Neural crest cell (in vitro differentiated cells): Measurements from ENCODE around the gene COPS8. TPM values are rescaled to one million over a fixed set of nuclear protein-coding genes. Genes with fewer than 3 reads are reported as not detected.

Source experiments
- DNase-seq: peaks from one replicate; pipeline ENCODE4 v3.0.0; 2021; ENCODE audit warnings: low read depth, mixed read lengths, low spot score
- H3K27ac Mint-ChIP-seq: one replicate; pipeline ENCODE4 v1.8.0; 2021; ENCODE audit warnings: mild to moderate bottlenecking, mixed read lengths; ENCODE audit not compliant: unreplicated experiment
- H3K27me3 Mint-ChIP-seq: 2 replicates; pipeline ENCODE4 v1.8.0; 2021; ENCODE audit warnings: low read depth, mild to moderate bottlenecking, mixed read lengths
- H3K36me3 Mint-ChIP-seq: 2 replicates; pipeline ENCODE4 v1.8.0; 2021; ENCODE audit warnings: low read depth, mild to moderate bottlenecking, mixed read lengths
- H3K4me1 Mint-ChIP-seq: 2 replicates; pipeline ENCODE4 v1.8.0; 2021; ENCODE audit warnings: mixed read lengths
- H3K4me3 Mint-ChIP-seq: one replicate; pipeline ENCODE4 v1.8.0; 2021; ENCODE audit warnings: mild to moderate bottlenecking, mixed read lengths
- H3K9me3 Mint-ChIP-seq: 2 replicates; pipeline ENCODE4 v1.8.0; 2021; ENCODE audit warnings: mixed read lengths
- total RNA-seq: library from RNA; stranded (reverse); gene quantifications from 2 replicates; pipeline ENCODE4 v1.2.1, GENCODE V29; 2021
- TF ChIP-seq, protein P1 (sequence below): fragments of 200-600 bp; sonication (generic); conservative IDR thresholded peaks from 2 replicates; pipeline ENCODE4 v1.5.0; 2021; ENCODE audit warnings: antibody characterized with exemption, mild to moderate bottlenecking

Gene COPS8
- total RNA-seq, 1 donor from 2014 or later, result 79.9 TPM

DNA sequence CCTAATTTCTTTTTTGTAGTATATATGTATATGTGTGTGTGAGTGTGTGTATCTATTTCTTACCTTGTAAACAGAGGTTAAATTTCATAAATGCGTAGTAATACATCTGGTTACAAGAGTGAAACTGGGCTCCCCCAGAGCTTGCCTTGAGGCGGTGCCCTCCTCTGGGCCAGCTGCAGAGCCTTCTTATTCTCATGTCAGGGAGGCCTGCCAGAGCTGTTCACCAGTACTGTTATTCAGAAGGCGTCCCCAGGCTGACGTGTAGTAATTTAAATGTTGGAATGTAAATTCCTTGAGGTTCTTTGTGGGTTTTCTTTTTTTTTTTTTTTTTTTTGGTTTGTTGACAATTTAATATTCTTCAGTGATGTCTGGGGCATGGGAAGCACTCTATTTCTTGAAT lies 11.2 kb downstream of the COPS8 start:
- H3K9me3 Mint-ChIP-seq, result no peaks in the 10 kb centered on the region
- H3K27ac Mint-ChIP-seq, result no peak overlapping the region
- no peak overlapping the region for H3K4me3 Mint-ChIP-seq
- no peaks in the 10 kb centered on the region for H3K4me1 Mint-ChIP-seq
- TF ChIP-seq, protein P1, sequence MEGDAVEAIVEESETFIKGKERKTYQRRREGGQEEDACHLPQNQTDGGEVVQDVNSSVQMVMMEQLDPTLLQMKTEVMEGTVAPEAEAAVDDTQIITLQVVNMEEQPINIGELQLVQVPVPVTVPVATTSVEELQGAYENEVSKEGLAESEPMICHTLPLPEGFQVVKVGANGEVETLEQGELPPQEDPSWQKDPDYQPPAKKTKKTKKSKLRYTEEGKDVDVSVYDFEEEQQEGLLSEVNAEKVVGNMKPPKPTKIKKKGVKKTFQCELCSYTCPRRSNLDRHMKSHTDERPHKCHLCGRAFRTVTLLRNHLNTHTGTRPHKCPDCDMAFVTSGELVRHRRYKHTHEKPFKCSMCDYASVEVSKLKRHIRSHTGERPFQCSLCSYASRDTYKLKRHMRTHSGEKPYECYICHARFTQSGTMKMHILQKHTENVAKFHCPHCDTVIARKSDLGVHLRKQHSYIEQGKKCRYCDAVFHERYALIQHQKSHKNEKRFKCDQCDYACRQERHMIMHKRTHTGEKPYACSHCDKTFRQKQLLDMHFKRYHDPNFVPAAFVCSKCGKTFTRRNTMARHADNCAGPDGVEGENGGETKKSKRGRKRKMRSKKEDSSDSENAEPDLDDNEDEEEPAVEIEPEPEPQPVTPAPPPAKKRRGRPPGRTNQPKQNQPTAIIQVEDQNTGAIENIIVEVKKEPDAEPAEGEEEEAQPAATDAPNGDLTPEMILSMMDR, result no peak
- peaks cover 34% of the 10 kb centered on the region for H3K36me3 Mint-ChIP-seq
- H3K27me3 Mint-ChIP-seq, result no peaks in the 10 kb centered on the region
- DNase-seq, result no peak

DNA sequence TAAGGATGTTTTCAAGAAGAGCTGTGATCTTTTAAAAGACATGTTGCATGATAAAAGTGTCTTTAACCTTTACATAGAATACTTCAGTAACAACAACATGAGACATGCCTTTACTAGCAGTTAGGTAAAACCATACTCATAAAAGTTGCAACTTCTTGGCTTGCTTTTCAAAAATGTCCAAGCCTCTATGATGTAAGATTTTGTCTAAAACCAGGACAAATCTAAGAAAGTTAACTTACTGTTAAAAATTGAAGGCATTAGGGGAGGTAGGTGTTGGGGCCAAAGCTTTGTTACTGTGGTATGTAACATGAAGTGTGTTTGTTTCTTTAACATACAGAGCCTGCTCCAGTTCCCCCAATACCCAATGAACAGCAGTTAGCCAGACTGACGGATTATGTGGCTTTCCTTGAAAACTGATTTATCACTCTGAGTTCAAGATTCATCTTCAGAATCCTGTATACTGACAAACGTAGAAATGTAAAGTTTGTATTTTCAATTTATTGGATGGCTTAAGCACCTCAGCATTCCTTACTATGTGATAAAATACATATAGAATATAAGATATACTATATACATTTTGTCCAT lies 11.7 kb downstream of the COPS8 start:
- no peak for DNase-seq
- no peak overlapping the region for H3K27ac Mint-ChIP-seq
- no peak overlapping the region for H3K4me3 Mint-ChIP-seq
- no peaks in the 10 kb centered on the region for H3K9me3 Mint-ChIP-seq
- no peaks in the 10 kb centered on the region for H3K27me3 Mint-ChIP-seq
- TF ChIP-seq, protein P1, result no peak
- peaks cover 34% of the 10 kb centered on the region for H3K36me3 Mint-ChIP-seq
- no peaks in the 10 kb centered on the region for H3K4me1 Mint-ChIP-seq

DNA sequence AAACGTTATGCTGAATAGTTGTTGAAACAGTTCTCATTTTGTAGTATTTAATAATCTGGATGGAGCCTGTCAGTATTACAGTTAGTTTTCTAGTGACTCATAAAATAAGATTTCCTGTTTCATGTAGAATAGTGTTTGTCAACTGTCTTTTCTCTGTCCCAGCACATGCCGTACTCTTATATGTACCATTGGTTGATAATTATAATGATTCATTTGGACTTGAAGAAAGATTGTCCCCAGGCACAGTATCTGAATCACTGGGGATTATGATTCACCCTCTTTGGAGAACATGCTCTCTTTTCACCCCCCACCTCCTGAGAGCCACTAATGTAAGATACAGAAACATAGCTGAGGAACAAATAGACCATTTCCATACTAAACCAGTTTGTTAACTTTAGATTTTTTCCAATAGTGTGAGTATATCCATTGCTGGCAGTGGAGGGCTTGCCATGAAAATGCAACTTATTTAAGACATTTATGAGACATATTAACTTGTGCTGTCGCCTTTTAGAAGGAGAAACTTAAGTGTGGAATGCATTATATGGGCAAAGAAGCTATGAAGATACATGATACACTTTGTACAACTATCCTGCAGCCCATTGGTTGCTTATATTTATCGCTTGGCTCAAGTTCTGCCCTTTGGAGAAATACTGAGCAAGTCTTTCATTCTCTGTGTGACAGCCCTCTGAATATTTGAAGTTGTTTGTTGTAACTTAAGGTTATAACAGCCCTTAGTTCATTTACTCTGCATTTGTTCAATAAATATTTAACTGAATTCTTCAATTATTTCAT lies 12.4 kb downstream of the COPS8 start:
- no peak overlapping the region for H3K4me3 Mint-ChIP-seq

DNA sequence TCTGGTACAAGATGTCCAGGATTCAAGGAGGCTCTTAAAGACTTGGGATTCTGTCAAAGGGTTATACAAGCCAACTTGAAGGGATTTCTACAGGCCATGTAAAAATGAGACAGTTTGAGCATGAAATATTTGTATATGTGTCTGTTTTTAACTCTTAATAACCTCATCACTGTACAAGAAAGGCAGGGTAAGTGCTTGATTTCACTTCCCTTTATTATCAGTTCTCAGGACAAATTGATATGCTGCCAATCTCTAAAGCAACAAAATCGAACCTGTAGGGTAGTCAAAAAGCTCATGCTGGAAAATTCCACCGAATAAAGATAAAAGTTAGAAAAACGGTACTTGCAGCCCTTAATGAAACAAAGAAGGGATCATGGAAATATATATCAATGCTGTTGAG lies 14.1 kb downstream of the COPS8 start:
- H3K27me3 Mint-ChIP-seq, result no peaks in the 10 kb centered on the region
- no peaks in the 10 kb centered on the region for H3K9me3 Mint-ChIP-seq
- H3K4me3 Mint-ChIP-seq, result no peak overlapping the region
- DNase-seq, result no peak
- no peaks in the 10 kb centered on the region for H3K4me1 Mint-ChIP-seq
- peaks cover 31% of the 10 kb centered on the region for H3K36me3 Mint-ChIP-seq
- no peak overlapping the region for H3K27ac Mint-ChIP-seq
- TF ChIP-seq, protein P1, result no peak

More for the DNA sequence above, 12.4 kb downstream of the COPS8 start:
- Mint-ChIP-seq H3K9me3 (no peaks in the 10 kb centered on the region), H3K27me3 (no peaks in the 10 kb centered on the region), H3K4me1 (no peaks in the 10 kb centered on the region), H3K27ac (no peak overlapping the region), H3K36me3 (peaks cover 34% of the 10 kb centered on the region)
- TF ChIP-seq, protein P1, result no peak
- no peak for DNase-seq

DNA sequence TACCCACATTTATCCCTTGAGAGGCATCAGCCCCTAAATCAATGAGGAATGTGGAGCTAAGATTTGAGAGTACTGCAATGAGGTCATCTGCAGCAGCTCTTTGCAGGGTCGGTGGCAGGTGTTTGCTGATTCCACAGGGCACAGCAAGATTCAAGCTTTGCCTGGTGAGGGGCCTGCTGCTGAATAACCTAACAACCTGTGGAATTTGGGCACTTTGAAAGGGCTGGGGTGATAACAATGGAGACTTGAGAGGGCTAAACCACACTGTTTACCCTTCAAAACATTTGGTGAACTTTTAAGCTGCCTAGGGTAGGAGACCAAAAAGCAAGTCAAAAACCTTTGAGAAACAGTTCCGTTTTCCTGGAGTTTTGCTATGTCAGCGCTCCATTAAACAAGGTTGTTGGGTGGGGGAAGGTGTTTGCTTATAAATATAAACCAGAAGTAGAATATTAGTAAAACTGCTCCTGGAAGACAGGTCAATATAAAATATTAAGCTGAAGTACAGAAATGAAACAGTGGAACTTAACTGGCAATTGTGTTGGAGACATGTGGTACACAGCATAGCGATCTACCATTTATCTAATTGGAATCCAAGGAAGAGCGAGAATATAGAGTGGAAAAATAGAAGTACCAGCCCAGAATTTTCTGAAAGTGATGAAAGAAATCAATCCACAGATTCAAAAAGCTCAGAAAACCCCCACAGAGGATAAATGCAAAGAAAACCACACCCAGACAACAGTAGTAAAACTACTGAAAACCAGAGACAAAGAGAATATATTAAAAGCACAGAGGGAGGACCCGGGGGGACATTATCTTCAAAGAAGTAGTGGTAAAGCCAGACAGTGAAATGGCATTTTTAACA lies 15.7 kb downstream of the COPS8 start:
- H3K27me3 Mint-ChIP-seq, result no peaks in the 10 kb centered on the region
- peaks cover 32% of the 10 kb centered on the region for H3K36me3 Mint-ChIP-seq
- no peaks in the 10 kb centered on the region for H3K4me1 Mint-ChIP-seq
- H3K4me3 Mint-ChIP-seq, result no peak overlapping the region
- DNase-seq, result no peak
- no peak overlapping the region for H3K27ac Mint-ChIP-seq
- TF ChIP-seq, protein P1, result no peak
- H3K9me3 Mint-ChIP-seq, result no peaks in the 10 kb centered on the region
